CD8-positive, alpha-beta memory T cell (primary cell): ENCODE results near the gene PRR13. TPM values are rescaled to one million over a fixed set of nuclear protein-coding genes. Genes with fewer than 3 reads are reported as not detected.
"Not testable (repeated sequence)": the region's sequence is repeated elsewhere in the genome, so short reads cannot be mapped to it uniquely, and the experiment has no call there.

ENCODE experiments used
- CTCF ChIA-PET: fragments of 350-600 bp; sonication (Branson Sonifier 250); formaldehyde crosslinking; loops from one replicate; lab custom pipeline; 2021; ENCODE audit warnings: antibody characterized with exemption; lab: Charles Lee
- POLR2A ChIA-PET: fragments of 350-600 bp; sonication (Branson Sonifier 250); formaldehyde crosslinking; loops from one replicate; lab custom pipeline; 2021; ENCODE audit warnings: antibody characterized with exemption; lab: Charles Lee
- DNase-seq, 5 donors: peaks; one replicate each; pipeline versions ENCODE4 v3.0.0 to v3.0.0-alpha.2; 2020 to 2022; ENCODE audit warnings: mixed read lengths in 1 of 5
- H3K27ac ChIP-seq: one replicate; pipeline ENCODE4 v1.7.0; 2013; ENCODE audit warnings: low read depth, mild to moderate bottlenecking, low read length, moderate library complexity
- H3K27me3 ChIP-seq: 2 replicates; pipeline ENCODE4 v1.7.0; 2013; ENCODE audit warnings: low read length, mild to moderate bottlenecking; ENCODE audit not compliant: insufficient read depth, poor library complexity, severe bottlenecking
- H3K36me3 ChIP-seq: 2 replicates; pipeline ENCODE4 v1.7.0; 2013; ENCODE audit warnings: mild to moderate bottlenecking, low read length, moderate library complexity; ENCODE audit not compliant: insufficient read depth
- H3K4me1 ChIP-seq: 2 replicates; pipeline ENCODE4 v1.7.0; 2013; ENCODE audit warnings: mild to moderate bottlenecking, low read length, moderate library complexity; ENCODE audit not compliant: insufficient read depth
- H3K4me3 ChIP-seq: 2 replicates; pipeline ENCODE4 v1.7.0; 2013; ENCODE audit warnings: mild to moderate bottlenecking, low read length
- H3K9me3 ChIP-seq: 2 replicates; pipeline ENCODE4 v1.7.0; 2013; ENCODE audit warnings: mild to moderate bottlenecking, low read length
- H3K27ac Mint-ChIP-seq, 8 donors: one replicate each; pipeline ENCODE4 v1.8.0; 2020 to 2021; ENCODE audit warnings: mixed read lengths in 8 of 8, mild to moderate bottlenecking in 6 of 8, inconsistent platforms in 3 of 8, moderate library complexity in 3 of 8
- H3K27me3 Mint-ChIP-seq, 2 donors: one replicate each; pipeline ENCODE4 v1.8.0; 2020 to 2021; ENCODE audit warnings: mixed read lengths in 2 of 2, mild to moderate bottlenecking in 1 of 2, moderate library complexity in 1 of 2
- H3K36me3 Mint-ChIP-seq, 3 donors: one replicate each; pipeline ENCODE4 v1.8.0; 2020 to 2021; ENCODE audit warnings: mixed read lengths in 3 of 3, inconsistent platforms in 1 of 3, mild to moderate bottlenecking in 1 of 3
- H3K4me1 Mint-ChIP-seq, 3 donors: one replicate each; pipeline ENCODE4 v1.8.0; 2020 to 2021; ENCODE audit warnings: mixed read lengths in 3 of 3, inconsistent platforms in 1 of 3, mild to moderate bottlenecking in 1 of 3
- H3K4me3 Mint-ChIP-seq, 7 donors: one replicate each; pipeline ENCODE4 v1.8.0; 2020 to 2021; ENCODE audit warnings: mixed read lengths in 7 of 7, mild to moderate bottlenecking in 6 of 7, moderate library complexity in 4 of 7, inconsistent platforms in 2 of 7
- H3K9me3 Mint-ChIP-seq, 5 donors: one replicate each; pipeline ENCODE4 v1.8.0; 2020 to 2022; ENCODE audit warnings: mixed read lengths in 5 of 5, mild to moderate bottlenecking in 3 of 5, moderate library complexity in 2 of 5, inconsistent platforms in 1 of 5
- polyA plus RNA-seq: library from polyadenylated mRNA; unstranded; fragments of 300-500 nt; fragmentation: Illumina TruSeq; gene quantifications from one replicate; pipeline ENCODE4 v1.2.3, GENCODE V29; 2021
- total RNA-seq, 2 experiments: library from RNA; stranded (reverse); gene quantifications; one replicate each; pipeline ENCODE4 v1.2.3, GENCODE V29; 2021

PRR13 gene
- total and polyA plus RNA-seq, 3 experiments from 2014 or later: 234 to 602 (median 236) TPM

GRCh38 chr12:53425515-53426150 is 15.9 kb upstream of the PRR13 start:
- Histone ChIP-seq H3K27me3 (no peaks in the 10 kb centered on the region), H3K4me1 (peaks cover 4% of the 10 kb centered on the region), H3K9me3 (no peaks in the 10 kb centered on the region), H3K4me3 (no peak overlapping the region), H3K36me3 (no peaks in the 10 kb centered on the region), H3K27ac (peak overlapping the region; percentile 81)
- DNase-seq: no peak
- POLR2A ChIA-PET: interaction anchor here (0.9 kb wide), 1 partner anchor 77 kb away, joined by 3 read pairs; no protein-coding TSS in a partner anchor
- H3K4me3 Mint-ChIP-seq: no peak overlapping the region
- peaks cover 5 to 6% (median 5%) of the 10 kb centered on the region in 3 donors for H3K4me1 Mint-ChIP-seq
- no peaks in the 10 kb centered on the region for H3K9me3 Mint-ChIP-seq
- no peaks in the 10 kb centered on the region for H3K27me3 Mint-ChIP-seq
- no peaks in the 10 kb centered on the region for H3K36me3 Mint-ChIP-seq
- CTCF ChIA-PET: interaction anchor here (1.3 to 7.1 kb wide), 3 partner anchors 73 to 104 kb away, joined by 4 to 121 read pairs (median 7); partner anchors contain the start of gene AAAS
- H3K27ac Mint-ChIP-seq: no peak overlapping the region

GRCh38 chr12:53427905-53428594 is 13.5 kb upstream of the PRR13 start:
- Histone ChIP-seq H3K36me3 (no peaks in the 10 kb centered on the region), H3K4me1 (no peaks in the 10 kb centered on the region), H3K27ac (no peak overlapping the region), H3K27me3 (no peaks in the 10 kb centered on the region), H3K4me3 (no peak overlapping the region), H3K9me3 (no peaks in the 10 kb centered on the region)
- DNase-seq: no peak
- ChIA-PET POLR2A (interaction anchor here (0.6 kb wide), 1 partner anchor 42 kb away, joined by 9 read pairs; no protein-coding TSS in a partner anchor), CTCF (interaction anchor here (0.6 to 1.4 kb wide), 3 partner anchors 47 to 76 kb away, joined by 3 to 4 read pairs (median 3); no protein-coding TSS in a partner anchor)
- H3K9me3 Mint-ChIP-seq: no peaks in the 10 kb centered on the region
- no peak overlapping the region for H3K4me3 Mint-ChIP-seq
- H3K27me3 Mint-ChIP-seq: no peaks in the 10 kb centered on the region
- H3K4me1 Mint-ChIP-seq: no peaks in the 10 kb centered on the region
- peak overlapping the region in 2 of 8 donors; percentile 15 to 19 for H3K27ac Mint-ChIP-seq
- no peaks in the 10 kb centered on the region for H3K36me3 Mint-ChIP-seq

GRCh38 chr12:53428741-53429140 is 12.8 kb upstream of the PRR13 start:
- no peaks in the 10 kb centered on the region for H3K4me1 ChIP-seq
- no peaks in the 10 kb centered on the region for H3K27me3 Mint-ChIP-seq
- H3K36me3 Mint-ChIP-seq: no peaks in the 10 kb centered on the region
- no peak overlapping the region for H3K27ac Mint-ChIP-seq
- ChIA-PET CTCF (interaction anchor here (0.6 to 1.0 kb wide), 2 partner anchors 47 to 77 kb away, joined by 3 read pairs; no protein-coding TSS in a partner anchor), POLR2A (no interaction called here)
- no peaks in the 10 kb centered on the region for H3K4me1 Mint-ChIP-seq
- H3K9me3 Mint-ChIP-seq: no peaks in the 10 kb centered on the region
- no peak overlapping the region for H3K27ac ChIP-seq
- no peak for DNase-seq
- no peaks in the 10 kb centered on the region for H3K36me3 ChIP-seq
- H3K9me3 ChIP-seq: no peaks in the 10 kb centered on the region
- no peak overlapping the region for H3K4me3 ChIP-seq
- peak overlapping the region in 1 of 7 donors; percentile 18 for H3K4me3 Mint-ChIP-seq
- H3K27me3 ChIP-seq: no peaks in the 10 kb centered on the region

DNA sequence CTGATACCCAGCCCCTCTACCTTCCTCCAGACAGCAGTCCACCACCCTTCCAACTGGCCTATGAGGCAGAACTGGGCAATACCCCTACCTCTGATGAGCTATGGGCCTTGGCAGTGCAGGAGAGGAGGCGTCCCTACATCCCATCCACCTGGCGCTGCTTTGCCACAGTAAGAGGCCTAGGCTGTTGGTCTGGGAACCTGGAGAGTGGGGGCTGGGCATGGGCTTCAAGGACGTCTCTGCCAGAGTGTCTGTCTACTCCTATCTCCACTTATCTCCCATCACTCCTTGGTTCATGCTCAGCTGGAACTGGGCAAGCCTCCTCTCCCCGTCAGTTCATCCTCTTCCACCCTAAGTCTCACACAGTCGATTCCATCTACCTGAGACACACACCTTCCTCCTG is 11.4 kb upstream of the PRR13 start:
- no peaks in the 10 kb centered on the region for H3K9me3 Mint-ChIP-seq
- CTCF ChIA-PET: interaction anchor here (0.7 to 1.1 kb wide), 2 partner anchors 46 to 78 kb away, joined by 3 read pairs; no protein-coding TSS in a partner anchor
- H3K36me3 Mint-ChIP-seq: no peaks in the 10 kb centered on the region
- no peak for DNase-seq
- H3K4me1 ChIP-seq: no peaks in the 10 kb centered on the region
- H3K4me3 ChIP-seq: no peak overlapping the region
- no peak overlapping the region for H3K27ac ChIP-seq
- POLR2A ChIA-PET: no interaction called here
- H3K4me1 Mint-ChIP-seq: no peaks in the 10 kb centered on the region
- no peaks in the 10 kb centered on the region for H3K9me3 ChIP-seq
- no peak overlapping the region for H3K27ac Mint-ChIP-seq
- no peaks in the 10 kb centered on the region for H3K36me3 ChIP-seq
- H3K27me3 ChIP-seq: no peaks in the 10 kb centered on the region
- H3K4me3 Mint-ChIP-seq: no peak overlapping the region
- no peaks in the 10 kb centered on the region for H3K27me3 Mint-ChIP-seq

- no peak for DNase-seq
- H3K4me3 Mint-ChIP-seq: no peak overlapping the region
- no peaks in the 10 kb centered on the region for H3K27me3 Mint-ChIP-seq
- no peaks in the 10 kb centered on the region for H3K4me1 Mint-ChIP-seq
- H3K4me3 ChIP-seq: no peak overlapping the region
- H3K36me3 ChIP-seq: no peaks in the 10 kb centered on the region
- no peak overlapping the region for H3K27ac ChIP-seq
- H3K27ac Mint-ChIP-seq: no peak overlapping the region
- no peaks in the 10 kb centered on the region for H3K27me3 ChIP-seq
- no peaks in the 10 kb centered on the region for H3K9me3 ChIP-seq
- ChIA-PET CTCF (interaction anchor here (2.6 kb wide), 1 partner anchor 79 kb away, joined by 10 read pairs; no protein-coding TSS in a partner anchor), POLR2A (no interaction called here)
- no peaks in the 10 kb centered on the region for H3K36me3 Mint-ChIP-seq
- no peaks in the 10 kb centered on the region for H3K9me3 Mint-ChIP-seq
- H3K4me1 ChIP-seq: no peaks in the 10 kb centered on the region
Observed at GRCh38 chr12:53431187-53431586, 10.3 kb upstream of the PRR13 start.

GRCh38 chr12:53435326-53435725 is 6.2 kb upstream of the PRR13 start:
- H3K4me1 Mint-ChIP-seq, H3K4me1 ChIP-seq, H3K36me3 Mint-ChIP-seq, H3K27me3 ChIP-seq, H3K27ac Mint-ChIP-seq, POLR2A ChIA-PET, H3K4me3 ChIP-seq, DNase-seq, H3K9me3 ChIP-seq, H3K27me3 Mint-ChIP-seq, CTCF ChIA-PET, H3K4me3 Mint-ChIP-seq, H3K27ac ChIP-seq, H3K36me3 ChIP-seq, H3K9me3 Mint-ChIP-seq: not testable (repeated sequence)

GRCh38 chr12:53439582-53439981 is 2.0 kb upstream of the PRR13 start:
- Mint-ChIP-seq H3K36me3 (peaks cover 0 to 23% (median 3%) of the 10 kb centered on the region in 3 donors), H3K4me3 (peak overlapping the region in 3 of 7 donors; percentile 1 to 36 (median 3)), H3K27ac (peak overlapping the region in 1 of 8 donors; percentile 7), H3K4me1 (peaks cover 22 to 32% (median 31%) of the 10 kb centered on the region in 3 donors)
- H3K4me3 ChIP-seq, H3K36me3 ChIP-seq, H3K9me3 Mint-ChIP-seq, H3K27me3 Mint-ChIP-seq, H3K9me3 ChIP-seq, H3K27ac ChIP-seq, H3K27me3 ChIP-seq, DNase-seq: not testable (repeated sequence)
- CTCF ChIA-PET: interaction anchor here (0.8 to 3.1 kb wide), 4 partner anchors 18 to 118 kb away, joined by 3 to 11 read pairs (median 5); partner anchors contain the start of gene AAAS
- peaks cover 29% of the 10 kb centered on the region for H3K4me1 ChIP-seq
- POLR2A ChIA-PET: interaction anchor here (0.7 kb wide), 1 partner anchor 271 kb away, joined by 7 read pairs; no protein-coding TSS in a partner anchor

DNA sequence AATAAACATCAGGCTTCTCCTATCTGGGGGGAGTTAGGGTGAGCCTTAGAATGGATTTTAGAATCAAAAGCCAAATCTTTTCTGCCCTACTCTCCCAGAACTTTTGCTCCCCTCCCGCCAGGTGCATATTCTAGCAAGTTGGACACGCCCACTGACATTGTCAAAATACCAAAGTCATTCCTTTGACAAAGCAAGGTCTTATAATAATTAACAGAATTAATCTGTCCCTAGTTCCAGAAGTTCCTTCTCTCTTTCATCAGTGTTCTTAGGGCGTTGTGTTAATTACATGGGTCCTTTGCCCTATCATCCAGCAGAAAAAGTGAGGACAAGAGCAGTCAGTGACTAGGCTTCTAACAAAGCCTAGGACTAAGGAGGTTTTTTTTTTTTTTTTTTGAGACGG is 2.4 kb downstream of the PRR13 start:
- Mint-ChIP-seq H3K27ac (peak overlapping the region in 4 of 8 donors; percentile 61 to 75 (median 68)), H3K4me1 (peaks cover 41 to 57% (median 53%) of the 10 kb centered on the region in 3 donors), H3K4me3 (peak overlapping the region; percentile 43 to 86 (median 65)), H3K36me3 (peaks cover 0 to 56% (median 8%) of the 10 kb centered on the region in 3 donors), H3K27me3 (no peaks in the 10 kb centered on the region), H3K9me3 (no peaks in the 10 kb centered on the region)
- DNase-seq: no peak
- no peaks in the 10 kb centered on the region for H3K27me3 ChIP-seq
- no peak overlapping the region for H3K27ac ChIP-seq
- H3K4me1 ChIP-seq: peaks cover 43% of the 10 kb centered on the region
- H3K4me3 ChIP-seq: no peak overlapping the region
- ChIA-PET POLR2A (interaction anchor here (0.6 kb wide), 1 partner anchor 47 kb away, joined by 5 read pairs; no protein-coding TSS in a partner anchor), CTCF (no interaction called here)
- peaks cover 22% of the 10 kb centered on the region for H3K36me3 ChIP-seq
- H3K9me3 ChIP-seq: no peaks in the 10 kb centered on the region
